ENCODE results near the gene RNF130.
"Not testable (repeated sequence)": the region's sequence is repeated elsewhere in the genome, so short reads cannot be mapped to it uniquely, and the experiment has no call there.

RNF130 gene

GRCh38 chr5:179960204-179960831, 111.2 kb downstream of the RNF130 start:
- H3K27ac ChIP-seq = no peak overlapping the region
- no peaks in the 10 kb centered on the region for H3K9me3 ChIP-seq (ENCODE audit: control insufficient read depth, low read length)
- no peak overlapping the region for H3K4me3 ChIP-seq (ENCODE audit: low read depth, low read length)
- no peak overlapping the region for H3K4me2 ChIP-seq (ENCODE audit: low read length)
- no peak overlapping the region for H3K9ac ChIP-seq
- no peaks in the 10 kb centered on the region for H3K79me2 ChIP-seq
- no peak for TF ChIP-seq CTCF (IDR thresholded peaks at IDR 0.05)
- H2AFZ ChIP-seq = no peak overlapping the region
- no peaks in the 10 kb centered on the region for H3K27me3 ChIP-seq (ENCODE audit: control insufficient read depth, insufficient read depth, low read length)
- no peaks in the 10 kb centered on the region for H3K36me3 ChIP-seq (ENCODE audit: control insufficient read depth, insufficient read depth, low read length)
- H3K4me1 ChIP-seq = no peaks in the 10 kb centered on the region

- TF ChIP-seq CTCF (IDR thresholded peaks at IDR 0.05) = no peak
- H3K4me3 ChIP-seq (ENCODE audit: low read depth, low read length) = no peak overlapping the region
- no peaks in the 10 kb centered on the region for H3K4me1 ChIP-seq
- no peaks in the 10 kb centered on the region for H3K36me3 ChIP-seq (ENCODE audit: control insufficient read depth, insufficient read depth, low read length)
- no peaks in the 10 kb centered on the region for H3K9me3 ChIP-seq (ENCODE audit: control insufficient read depth, low read length)
- H3K27ac ChIP-seq = no peak overlapping the region
- no peak overlapping the region for H2AFZ ChIP-seq
- no peaks in the 10 kb centered on the region for H3K79me2 ChIP-seq
- H3K9ac ChIP-seq = no peak overlapping the region
- no peaks in the 10 kb centered on the region for H3K27me3 ChIP-seq (ENCODE audit: control insufficient read depth, insufficient read depth, low read length)
- H3K4me2 ChIP-seq (ENCODE audit: low read length) = no peak overlapping the region
Observed at GRCh38 chr5:179959641-179960040, 111.9 kb downstream of the RNF130 start.

GRCh38 chr5:179959118-179959517, 112.4 kb downstream of the RNF130 start:
- H3K9me3 ChIP-seq (ENCODE audit: control insufficient read depth, low read length); H3K4me2 ChIP-seq (ENCODE audit: low read length); H2AFZ ChIP-seq; H3K36me3 ChIP-seq (ENCODE audit: control insufficient read depth, insufficient read depth, low read length); H3K9ac ChIP-seq; H3K4me1 ChIP-seq; H3K79me2 ChIP-seq; H3K4me3 ChIP-seq (ENCODE audit: low read depth, low read length); H3K27me3 ChIP-seq (ENCODE audit: control insufficient read depth, insufficient read depth, low read length); H3K27ac ChIP-seq: not testable (repeated sequence)

GRCh38 chr5:179955630-179956029, 115.9 kb downstream of the RNF130 start:
- H3K79me2 ChIP-seq = no peaks in the 10 kb centered on the region
- no peaks in the 10 kb centered on the region for H3K27me3 ChIP-seq (ENCODE audit: control insufficient read depth, insufficient read depth, low read length)
- no peak for TF ChIP-seq CTCF (IDR thresholded peaks at IDR 0.05)
- H3K4me3 ChIP-seq (ENCODE audit: low read depth, low read length) = no peak overlapping the region
- H3K4me2 ChIP-seq (ENCODE audit: low read length) = no peak overlapping the region
- H3K36me3 ChIP-seq (ENCODE audit: control insufficient read depth, insufficient read depth, low read length) = no peaks in the 10 kb centered on the region
- no peaks in the 10 kb centered on the region for H3K9me3 ChIP-seq (ENCODE audit: control insufficient read depth, low read length)
- no peaks in the 10 kb centered on the region for H3K4me1 ChIP-seq
- H3K9ac ChIP-seq = no peak overlapping the region
- H3K27ac ChIP-seq = no peak overlapping the region
- no peak overlapping the region for H2AFZ ChIP-seq

GRCh38 chr5:179955062-179955461, 116.5 kb downstream of the RNF130 start:
- Histone ChIP-seq H3K4me2 (ENCODE audit: low read length) (no peak overlapping the region), H3K36me3 (ENCODE audit: control insufficient read depth, insufficient read depth, low read length) (no peaks in the 10 kb centered on the region), H3K27me3 (ENCODE audit: control insufficient read depth, insufficient read depth, low read length) (no peaks in the 10 kb centered on the region), H3K4me1 (no peaks in the 10 kb centered on the region), H2AFZ (no peak overlapping the region), H3K4me3 (ENCODE audit: low read depth, low read length) (no peak overlapping the region), H3K9me3 (ENCODE audit: control insufficient read depth, low read length) (no peaks in the 10 kb centered on the region), H3K9ac (no peak overlapping the region), H3K79me2 (no peaks in the 10 kb centered on the region), H3K27ac (no peak overlapping the region)
- TF ChIP-seq CTCF (IDR thresholded peaks at IDR 0.05) = no peak

Measured in parathyroid adenoma (tissue), 2 donors.